Inflammatory macrophage treated with lipopolysaccharide for 4 hours (primary cell): ENCODE results near the gene CCDC171.
"Not testable (repeated sequence)": the region's sequence is repeated elsewhere in the genome, so short reads cannot be mapped to it uniquely, and the experiment has no call there.

Experiments used
- DNase-seq: peaks from one replicate; pipeline ENCODE4 v3.0.0-alpha.2; 2020

CCDC171 gene

DNA sequence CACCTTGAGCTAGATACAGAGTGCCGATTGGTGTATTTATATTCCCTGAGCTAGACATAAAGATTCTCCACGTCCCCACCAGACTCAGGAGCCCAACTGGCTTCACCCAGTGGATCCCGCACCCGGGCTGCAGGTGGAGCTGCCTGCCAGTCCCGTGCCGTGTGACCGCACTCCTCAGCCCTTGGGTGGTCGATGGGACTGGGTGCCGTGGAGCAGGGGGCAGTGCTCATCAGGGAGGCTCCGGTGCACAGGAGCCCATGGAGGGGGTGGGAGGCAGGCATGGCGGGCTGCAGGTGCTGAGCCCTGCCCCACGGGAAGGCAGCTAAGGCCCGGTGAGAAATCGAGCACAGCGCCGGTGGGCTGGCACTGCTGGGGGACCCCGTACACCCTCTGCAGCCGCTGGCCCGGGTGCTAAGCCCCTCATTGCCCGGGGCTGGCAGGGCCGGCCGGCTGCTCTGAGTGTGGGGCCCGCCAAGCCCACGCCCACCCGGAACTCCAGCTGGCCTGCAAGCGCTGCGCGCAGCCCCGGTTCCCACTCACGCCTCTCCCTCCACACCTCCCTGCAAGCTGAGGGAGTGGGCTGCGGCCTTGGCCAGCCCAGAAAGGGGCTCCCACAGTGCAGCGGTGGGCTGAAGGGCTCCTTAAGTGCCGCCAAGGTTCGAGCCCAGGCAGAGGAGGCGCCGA lies 147.2 kb downstream of the CCDC171 start:
- DNase-seq: not testable (repeated sequence)

DNA sequence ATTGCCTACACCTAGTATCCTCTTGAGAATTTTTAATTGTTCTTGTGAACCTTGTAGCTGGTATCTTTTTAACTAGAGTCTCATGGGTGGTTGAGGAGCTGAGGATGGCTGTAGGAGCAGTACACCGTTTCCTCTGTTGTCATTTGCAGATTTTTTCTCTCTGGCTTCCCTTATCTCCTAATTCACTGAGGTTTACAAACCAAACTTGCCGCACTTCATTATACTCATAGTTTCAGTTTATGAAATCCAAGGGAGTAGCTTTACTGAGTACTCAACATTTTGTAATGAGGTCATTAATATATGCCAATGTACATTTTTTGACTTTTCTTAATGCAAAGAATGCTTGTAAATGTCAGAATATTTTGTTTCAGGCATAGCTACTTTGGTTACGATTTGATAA lies 154.2 kb downstream of the CCDC171 start:
- DNase-seq: no peak

DNA sequence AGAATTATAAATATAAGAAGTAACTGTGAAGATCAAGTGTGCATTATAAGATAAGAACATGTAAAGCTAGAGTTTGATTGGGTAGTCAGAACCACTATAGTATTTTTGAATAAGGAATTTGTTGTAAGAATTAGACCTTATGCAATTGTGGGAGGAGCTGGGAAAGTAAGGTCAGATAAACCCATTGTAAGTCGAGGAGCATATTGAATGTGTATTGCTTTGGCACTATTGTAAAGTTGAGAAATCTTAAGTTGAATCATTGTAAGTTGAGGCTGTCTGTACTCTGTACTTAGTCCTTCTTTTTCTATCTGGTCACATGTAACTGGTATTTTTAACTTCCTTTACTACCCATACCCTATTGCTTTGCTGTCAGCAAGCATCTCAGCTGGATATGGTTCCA lies 158.7 kb downstream of the CCDC171 start:
- no peak for DNase-seq

DNA sequence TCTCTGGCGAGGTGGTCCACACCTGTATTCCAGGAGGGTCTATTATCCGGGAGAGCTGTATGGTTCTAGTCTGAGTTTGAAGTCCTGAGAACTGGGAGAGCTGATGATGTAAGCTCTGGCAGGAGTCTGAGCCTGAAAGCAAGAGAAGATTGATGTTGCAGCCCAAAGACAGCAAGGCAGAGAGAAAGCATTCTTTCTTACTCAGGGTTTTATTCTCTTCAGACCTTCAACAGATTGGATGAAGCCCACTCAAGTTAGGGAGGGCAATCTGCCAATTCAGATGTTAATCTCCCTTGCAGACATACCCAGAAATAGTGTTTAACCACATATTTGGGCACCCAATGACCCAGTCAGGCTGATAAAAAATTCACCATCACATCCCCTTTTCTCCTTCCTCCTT lies 159.1 kb downstream of the CCDC171 start:
- no peak for DNase-seq

DNA sequence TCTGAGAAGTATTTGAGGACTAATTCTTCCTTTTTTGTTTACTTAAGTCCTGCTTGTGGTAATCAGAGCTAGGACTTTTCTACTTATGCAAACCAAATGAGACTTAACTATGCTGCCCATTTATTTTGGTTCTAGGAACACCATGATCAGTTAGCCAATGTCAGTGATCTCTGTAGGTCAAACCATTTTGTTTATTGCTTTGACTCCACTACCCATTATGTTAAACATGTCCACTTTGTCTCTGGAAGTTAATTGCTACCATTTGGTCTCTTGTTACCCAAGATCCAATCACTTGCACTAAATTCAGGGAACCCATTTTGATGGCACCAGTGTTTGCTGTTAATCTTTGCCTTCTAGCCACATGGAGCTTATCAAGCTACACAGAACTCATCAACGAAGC lies 161.9 kb downstream of the CCDC171 start:
- no peak for DNase-seq

DNA sequence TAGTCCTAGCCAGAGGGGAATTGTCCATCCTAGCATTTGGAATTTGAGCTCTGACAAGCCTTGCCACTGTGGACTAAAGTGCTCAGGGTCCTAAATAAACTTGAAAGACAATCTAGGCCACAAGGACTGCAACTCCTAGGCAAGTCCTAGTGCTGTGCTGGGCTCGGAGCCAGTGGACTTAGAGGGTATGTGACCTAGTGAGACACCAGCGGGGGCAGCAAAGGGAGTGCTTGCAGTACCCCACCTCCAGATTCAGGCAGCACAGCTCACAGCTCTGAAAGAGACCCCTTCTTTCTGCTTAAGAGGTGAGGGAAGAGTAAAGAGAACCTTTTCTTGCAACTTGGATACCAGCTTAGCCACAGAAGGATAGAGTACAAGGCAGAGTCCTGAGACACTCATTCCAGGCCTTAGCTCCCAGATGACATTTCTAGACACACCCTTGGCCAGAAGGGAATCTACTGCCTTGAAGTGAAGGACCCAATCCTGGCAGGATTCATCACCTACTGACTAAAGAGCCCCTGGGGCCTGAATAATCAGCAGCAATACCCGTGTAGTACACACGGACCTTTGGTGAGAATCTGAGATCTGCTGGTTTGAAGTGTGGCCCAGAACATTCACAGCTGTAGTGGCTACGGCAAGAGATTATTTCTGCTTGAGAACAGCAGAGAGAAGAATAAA lies 164.6 kb downstream of the CCDC171 start:
- no peak for DNase-seq

DNA sequence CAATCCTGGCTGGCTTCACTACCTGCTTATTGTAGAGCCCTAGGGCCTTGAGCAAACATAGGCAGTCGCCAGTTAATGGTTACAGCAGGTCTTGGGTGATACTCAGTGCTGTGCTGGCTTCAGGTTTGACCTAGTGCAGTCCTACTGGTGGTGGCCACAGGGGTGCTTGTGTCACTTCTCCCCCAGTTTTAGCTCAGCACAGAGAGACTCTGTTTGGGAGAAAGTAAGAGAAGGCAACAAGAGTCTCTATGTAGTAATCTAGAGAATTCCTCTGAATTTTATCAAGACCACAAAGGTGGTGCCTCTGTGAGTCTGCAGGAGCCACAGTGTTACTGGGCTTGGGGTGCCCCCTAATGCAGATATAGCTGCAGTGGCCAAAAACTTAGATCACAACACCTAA lies 165.6 kb downstream of the CCDC171 start:
- DNase-seq: no peak

DNA sequence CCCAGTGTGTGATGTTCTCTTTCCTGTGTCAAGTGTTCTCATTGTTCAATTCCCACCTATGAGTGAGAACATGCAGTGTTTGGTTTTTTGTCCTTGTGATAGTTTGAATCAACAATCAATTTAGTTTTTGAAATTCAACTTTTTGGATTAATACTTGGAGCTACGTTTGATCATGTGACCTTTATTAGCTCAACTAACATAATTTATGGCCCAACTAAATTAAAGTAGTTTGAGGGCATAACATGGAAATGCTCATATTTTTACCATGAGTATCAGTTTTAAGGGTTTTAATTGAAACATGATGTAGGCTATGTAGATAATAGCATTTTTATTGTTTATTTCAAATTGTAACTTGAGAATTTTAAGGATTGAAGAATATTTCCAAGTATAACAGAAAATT lies 168.0 kb downstream of the CCDC171 start:
- DNase-seq: no peak

DNA sequence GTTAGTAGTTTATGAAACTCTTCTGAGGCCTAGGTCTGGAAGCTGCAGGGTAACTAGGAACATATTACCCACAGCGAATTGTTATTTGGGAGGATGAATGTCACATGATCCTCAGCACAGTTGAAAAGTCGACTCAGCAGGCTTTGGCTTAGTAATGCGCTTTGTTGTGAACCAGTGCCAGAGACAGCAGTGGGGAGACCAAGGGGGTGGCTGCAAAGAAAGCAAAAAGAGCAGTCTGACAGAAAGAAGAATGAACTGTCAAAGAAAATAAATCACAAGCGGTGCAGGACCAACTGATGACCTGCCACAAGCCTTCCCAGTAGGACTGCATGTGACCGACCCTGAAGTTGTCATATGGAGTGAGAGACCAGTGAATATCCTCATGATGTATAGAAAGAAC lies 170.0 kb downstream of the CCDC171 start:
- DNase-seq: no peak

DNA sequence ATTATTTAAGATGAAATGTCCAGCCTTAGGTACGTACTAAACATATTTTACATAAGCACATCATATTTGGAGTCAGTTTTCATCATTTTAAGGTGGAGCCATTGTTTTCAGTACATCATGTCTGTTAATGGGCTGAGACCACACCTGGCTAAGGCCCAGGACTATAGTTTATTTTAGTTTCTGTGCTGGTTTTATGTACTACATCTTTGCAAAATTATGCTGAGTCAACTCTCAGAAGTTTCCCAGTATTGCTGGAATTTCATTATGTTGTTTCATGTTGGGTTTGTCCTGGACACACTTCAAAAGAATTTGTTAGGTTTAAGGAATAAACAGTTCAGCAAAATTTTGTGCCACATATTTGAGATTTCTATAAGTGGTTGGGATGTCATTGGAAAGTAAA lies 171.2 kb downstream of the CCDC171 start:
- DNase-seq: no peak

DNA sequence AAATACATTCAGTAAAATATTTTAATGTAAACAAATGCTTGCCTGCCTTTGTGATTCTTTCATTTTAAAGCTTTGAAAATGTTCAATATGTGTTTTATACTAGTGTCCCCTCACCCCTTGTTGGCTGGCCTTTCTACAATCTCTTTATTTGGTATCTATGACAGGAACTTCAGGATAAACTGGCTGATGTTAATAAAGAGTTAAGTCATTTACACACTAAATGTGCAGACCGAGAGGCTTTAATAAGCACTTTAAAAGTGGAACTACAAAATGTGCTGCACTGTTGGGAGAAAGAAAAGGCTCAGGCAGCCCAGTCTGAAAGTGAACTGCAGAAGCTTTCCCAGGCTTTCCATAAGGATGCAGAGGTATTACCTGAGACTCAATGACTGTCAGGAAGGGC lies 171.8 kb downstream of the CCDC171 start:
- no peak for DNase-seq

DNA sequence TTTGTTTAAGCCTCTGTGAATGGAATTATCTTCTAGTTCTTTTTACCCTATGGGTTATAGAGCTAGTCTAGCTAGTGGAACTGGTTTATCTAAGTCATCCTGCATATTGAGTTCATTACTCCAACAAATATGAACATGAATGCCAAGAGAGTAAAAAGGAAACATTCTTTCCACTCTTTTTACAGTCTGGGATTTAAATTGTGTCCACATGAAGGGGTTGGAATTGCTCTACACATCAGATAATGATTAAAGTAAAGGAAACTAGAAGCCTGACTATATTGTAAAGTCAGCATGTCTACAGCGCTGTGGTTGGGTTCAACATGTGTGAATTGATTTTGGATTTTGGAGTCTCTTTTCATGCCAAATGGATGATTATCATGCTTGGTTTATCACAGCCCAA lies 173.1 kb downstream of the CCDC171 start:
- no peak for DNase-seq

DNA sequence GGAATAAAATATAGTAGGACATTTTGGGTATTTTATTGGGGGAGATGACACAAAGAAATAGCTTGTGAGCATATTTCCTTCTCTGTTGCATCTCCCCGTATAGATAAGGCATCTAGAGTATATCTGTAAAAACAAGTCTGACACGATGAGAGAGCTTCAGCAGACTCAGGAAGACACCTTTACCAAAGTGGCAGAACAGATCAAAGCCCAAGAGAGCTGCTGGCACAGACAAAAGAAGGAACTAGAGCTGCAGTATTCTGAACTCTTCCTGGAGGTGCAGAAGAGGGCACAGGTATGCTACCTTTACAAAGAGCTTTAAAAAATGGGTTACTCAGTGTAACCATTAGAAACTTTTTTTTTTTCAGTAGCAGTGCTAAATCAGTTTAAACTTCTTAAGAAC lies 176.7 kb downstream of the CCDC171 start:
- no peak for DNase-seq

DNA sequence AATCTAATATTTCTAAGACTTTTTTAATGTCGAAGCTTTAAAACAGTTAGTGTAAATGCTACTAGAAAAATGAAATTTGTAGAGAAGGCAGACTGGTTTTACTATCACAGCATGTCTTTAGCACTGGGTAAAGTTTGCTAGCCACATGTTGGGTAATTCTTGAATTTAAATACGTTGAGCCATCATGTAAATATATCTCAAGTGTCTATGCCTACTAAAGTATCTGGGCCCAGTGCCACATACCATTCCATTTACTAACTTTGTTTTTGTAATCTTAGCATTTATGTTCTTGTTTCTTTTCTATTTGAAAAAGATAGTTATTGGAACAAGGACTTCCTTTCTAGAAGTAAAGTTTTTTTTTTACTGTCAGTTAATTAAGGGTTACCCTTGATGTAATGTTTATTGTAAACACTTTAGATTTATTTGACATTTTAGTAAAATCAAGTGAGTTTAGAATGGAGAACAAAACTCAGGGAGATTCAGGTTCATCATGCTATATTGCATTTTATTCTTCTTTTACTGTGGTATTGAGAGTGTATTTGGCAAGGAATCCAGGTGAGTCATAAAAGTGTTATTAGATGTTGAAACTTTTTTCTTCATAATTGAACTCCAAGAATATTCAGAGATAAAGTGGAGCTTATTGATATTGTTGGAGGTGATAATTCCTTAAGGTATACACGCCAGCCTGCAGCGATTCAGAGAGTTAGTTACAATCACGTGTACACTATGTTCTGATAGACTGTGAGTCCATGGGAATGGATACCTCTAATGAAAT lies 182.4 kb downstream of the CCDC171 start:
- no peak for DNase-seq

DNA sequence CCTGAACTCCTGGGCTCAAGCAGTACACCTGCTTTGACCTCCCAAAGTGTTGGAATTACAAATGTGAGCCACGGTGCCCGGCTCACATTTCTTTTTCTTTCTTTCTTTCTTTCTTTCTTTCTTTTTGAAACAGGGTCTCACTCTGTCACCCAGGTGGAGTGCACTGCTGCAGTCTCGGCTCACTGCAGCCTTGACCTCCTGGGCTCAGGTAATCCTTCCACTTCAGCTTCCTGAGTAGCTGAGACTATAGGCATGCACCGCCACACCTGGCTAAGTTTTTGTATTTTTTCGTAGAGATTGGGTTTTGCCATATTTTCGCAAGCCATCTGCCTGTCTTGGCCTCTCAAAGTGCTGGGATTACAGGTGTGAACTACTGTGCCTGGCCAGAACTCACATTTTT lies 183.7 kb downstream of the CCDC171 start:
- DNase-seq: no peak

DNA sequence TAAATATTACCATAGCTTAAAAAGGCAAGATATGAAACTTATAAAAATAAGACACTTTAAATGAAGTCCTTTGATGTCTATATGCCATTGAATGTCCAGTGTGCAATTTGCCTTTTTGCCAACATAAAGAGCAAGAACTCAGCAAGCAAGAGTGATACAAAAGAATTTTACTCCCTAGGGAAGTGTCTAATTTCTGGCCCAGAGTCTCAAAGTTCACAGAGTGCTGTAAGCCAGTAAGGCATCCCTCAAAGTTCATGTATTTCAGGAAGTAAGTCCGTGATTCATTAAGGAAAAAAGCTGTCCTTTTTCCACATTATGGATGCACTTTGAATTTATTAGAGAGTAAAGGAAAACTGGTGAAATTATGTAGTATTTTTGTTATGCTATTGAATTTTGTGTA lies 185.2 kb downstream of the CCDC171 start:
- no peak for DNase-seq

DNA sequence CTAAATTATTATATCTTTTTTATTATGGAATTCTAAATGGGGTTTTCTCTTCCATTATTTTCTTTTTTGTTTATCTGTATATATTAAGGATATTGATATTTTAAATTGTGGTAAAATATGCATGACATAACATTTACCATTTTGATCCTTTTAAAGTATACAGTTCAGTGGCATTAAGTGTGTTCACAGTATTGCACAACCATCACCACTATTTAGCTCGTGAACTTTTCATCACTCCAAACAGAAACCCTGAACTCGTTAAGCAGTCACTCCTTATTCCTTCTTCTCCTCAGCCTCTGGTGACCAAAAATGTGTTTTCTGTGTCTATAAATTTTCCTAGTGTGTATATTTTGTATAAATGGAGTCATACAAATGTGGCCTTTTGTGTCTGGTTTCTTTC lies 188.2 kb downstream of the CCDC171 start:
- DNase-seq: no peak

DNA sequence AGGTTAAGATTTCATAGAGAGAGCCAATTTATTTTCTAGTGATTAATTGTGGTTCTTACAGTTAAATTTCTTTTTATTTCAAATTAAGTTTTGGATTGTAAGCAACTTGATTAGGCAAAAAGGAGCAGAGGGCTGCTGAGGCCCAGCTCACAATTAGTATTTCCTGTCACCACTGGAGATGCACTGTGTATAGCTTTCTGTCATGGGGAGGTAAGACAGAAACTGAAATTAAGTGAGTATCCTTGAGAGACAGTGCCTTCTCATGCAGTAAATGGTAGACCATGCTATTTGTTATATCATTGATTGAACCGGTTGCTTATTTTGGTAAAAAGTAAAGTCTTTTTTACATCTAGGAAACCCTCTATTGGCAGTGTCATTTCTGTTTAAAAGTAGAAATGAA lies 190.7 kb downstream of the CCDC171 start:
- DNase-seq: no peak

DNA sequence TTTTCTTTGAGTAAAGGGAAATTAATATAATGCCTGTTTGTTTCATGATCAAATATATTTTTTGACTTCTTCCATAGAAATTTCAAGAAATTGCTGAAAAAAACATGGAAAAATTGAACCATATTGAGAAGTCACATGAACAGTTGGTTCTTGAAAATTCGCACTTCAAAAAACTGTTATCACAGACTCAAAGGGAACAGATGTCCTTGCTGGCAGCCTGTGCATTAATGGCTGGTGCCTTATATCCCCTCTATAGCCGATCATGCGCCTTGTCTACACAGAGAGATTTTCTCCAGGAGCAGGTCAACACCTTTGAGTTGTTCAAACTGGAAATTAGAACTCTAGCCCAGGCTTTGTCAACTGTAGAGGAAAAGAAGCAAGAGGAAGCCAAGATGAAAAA lies 191.4 kb downstream of the CCDC171 start:
- DNase-seq: no peak

DNA sequence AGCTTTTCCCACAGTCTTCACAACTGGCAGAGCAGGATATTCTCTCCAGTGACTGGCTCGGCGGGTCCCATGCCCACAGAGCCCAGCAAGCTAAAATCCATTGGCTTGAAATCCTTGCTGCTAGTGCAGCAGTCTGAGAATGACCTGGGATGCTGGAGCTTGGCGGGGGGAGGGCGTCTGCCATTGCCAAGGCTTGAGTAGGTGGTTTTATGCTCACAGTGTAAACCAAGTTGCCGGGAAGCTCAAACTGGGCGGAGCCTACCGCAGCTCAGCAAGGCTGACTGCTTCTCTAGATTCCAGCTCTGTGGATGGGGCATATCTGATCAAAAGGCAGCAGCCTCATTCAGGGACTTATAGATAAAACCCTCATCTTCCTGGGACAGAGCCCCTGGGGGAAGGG lies 194.1 kb downstream of the CCDC171 start:
- no peak for DNase-seq

DNA sequence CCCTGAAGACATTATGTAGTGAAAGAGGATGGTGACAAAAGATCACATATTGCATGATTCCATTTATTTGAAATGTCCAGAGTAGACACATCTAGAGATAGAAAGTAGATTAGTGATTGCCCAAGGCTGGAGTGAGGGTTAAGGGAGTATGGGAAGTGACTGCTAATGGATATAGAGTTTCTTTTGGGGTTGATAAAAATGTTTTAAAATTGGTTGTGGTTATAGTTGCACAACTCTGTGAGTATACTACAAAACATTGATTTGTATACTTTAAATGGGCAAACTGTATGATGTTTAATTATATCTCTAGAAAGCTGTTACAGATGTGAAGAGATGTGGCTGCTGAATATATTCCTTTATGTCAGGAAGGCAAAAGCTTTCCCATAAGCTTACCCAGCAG lies 202.8 kb downstream of the CCDC171 start:
- DNase-seq: no peak

DNA sequence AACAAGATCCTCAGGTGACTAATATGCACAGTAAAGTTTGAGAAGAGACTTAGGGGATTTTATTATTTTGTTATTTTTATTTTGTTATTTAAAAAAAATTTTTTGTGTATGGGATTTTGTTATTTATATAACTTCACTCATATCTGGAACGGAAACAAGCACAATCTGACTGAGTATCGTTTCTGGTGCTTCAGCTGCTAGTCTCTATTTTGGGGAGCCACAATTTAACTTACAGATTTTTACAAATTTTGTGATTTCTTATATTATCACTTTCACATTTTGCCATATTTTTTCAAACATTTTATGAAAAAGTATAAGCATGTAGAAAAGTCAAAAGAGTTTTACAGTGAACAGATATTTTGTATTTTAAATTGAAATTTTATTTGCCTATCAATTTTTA lies 208.7 kb downstream of the CCDC171 start:
- no peak for DNase-seq

DNA sequence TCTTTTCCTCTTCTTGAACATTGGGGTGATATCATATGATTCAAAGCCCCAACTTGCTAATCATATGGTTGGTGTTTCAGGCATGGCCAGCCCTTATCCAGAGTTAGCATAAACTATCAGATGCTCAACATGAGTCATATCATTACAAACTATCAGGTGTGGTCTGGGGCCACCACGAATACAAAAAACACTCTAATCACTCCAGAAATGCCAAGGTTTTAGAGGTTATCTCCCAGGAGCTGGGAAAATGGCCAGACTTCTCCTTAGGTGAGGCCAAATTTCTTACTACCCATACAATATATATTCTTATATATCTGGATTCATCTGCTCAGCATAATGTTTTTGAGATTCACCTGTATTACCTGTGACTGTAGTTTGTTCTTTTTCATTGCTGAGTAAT lies 210.5 kb downstream of the CCDC171 start:
- DNase-seq: no peak

DNA sequence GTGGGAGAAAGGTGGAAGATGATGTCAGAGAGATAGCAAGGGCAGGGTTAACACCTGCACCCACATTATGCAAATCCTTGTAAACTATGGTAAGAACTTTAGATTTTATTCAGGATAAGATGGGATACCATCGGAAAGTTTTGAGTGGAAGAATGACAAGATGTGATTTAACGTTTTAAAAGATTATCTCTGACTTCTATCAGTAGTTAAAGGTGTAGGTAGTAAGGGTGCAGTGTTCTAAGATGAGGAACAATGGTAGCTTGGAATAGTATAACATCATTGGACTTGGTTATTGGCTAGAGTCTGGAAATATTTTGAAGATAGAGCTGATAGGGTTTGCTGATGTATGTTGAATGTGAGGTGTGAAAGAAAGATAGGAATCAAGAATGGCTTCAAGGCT lies 211.3 kb downstream of the CCDC171 start:
- DNase-seq: no peak
